M059J (cell line): ENCODE results near the gene ACBD6. TPM values are rescaled to one million over a fixed set of nuclear protein-coding genes. Genes with fewer than 3 reads are reported as not detected.

ENCODE experiments used
- DNase-seq: peaks from one replicate; pipeline ENCODE4 v3.0.0-alpha.2; 2012; ENCODE audit warnings: low read depth
- total RNA-seq: library from RNA; depleted of rRNA; stranded (reverse); fragments of >200 nt; shearing (Covaris generic); gene quantifications from 2 replicates; pipeline ENCODE4 v1.2.3, GENCODE V29; 2014; rRNA removed

The ACBD6 gene
- total RNA-seq, 1 experiment from 2014 or later = 76.2 TPM

GRCh38 chr1:180241716-180242544 lies 260.4 kb downstream of the ACBD6 start:
- DNase-seq = peak; percentile 31

GRCh38 chr1:180239145-180240096 lies 263.0 kb downstream of the ACBD6 start:
- DNase-seq = no peak

GRCh38 chr1:180238675-180239074 lies 263.7 kb downstream of the ACBD6 start:
- DNase-seq = no peak

Other genes starting within 250 kb of the ACBD6 start
- gene OVAAL, start 56.4 kb upstream of the ACBD6 start, total RNA-seq = 0.05 and 0.79 TPM in 2 replicates
- gene XPR1, start 129.4 kb upstream of the ACBD6 start, total RNA-seq = 20.4 and 31.9 TPM in 2 replicates